SK-N-SH (cell line): ENCODE data around the gene EFNA3. TPM values are rescaled to one million over a fixed set of nuclear protein-coding genes. Genes with fewer than 3 reads are reported as not detected.

ENCODE experiments used
- CTCF ChIA-PET: fragments of 300-600, 350-600 bp; formaldehyde crosslinking; extraction: SDS; loops from one replicate; lab custom pipeline; 2021; lab: Yijun Ruan, JAX
- POLR2A ChIA-PET: fragments of 350-600 bp; sonication (Branson Sonifier 250); formaldehyde crosslinking; extraction: SDS; loops from one replicate; lab custom pipeline; 2020; ENCODE audit warnings: antibody characterized with exemption, inconsistent platforms; lab: Yijun Ruan, JAX
- DNase-seq: peaks from one replicate; pipeline ENCODE4 v3.0.0; 2012
- H2AFZ ChIP-seq: fragments of 200-600 bp; sonication (generic); 2 replicates; pipeline ENCODE4 v1.8.1; 2016; ENCODE audit warnings: antibody characterized with exemption, mild to moderate bottlenecking, low read depth
- H3F3A ChIP-seq: fragments of 200-600 bp; sonication (generic); replicated peaks from 2 replicates; pipeline ENCODE3; 2016; ENCODE audit warnings: antibody characterized with exemption, mild to moderate bottlenecking; ENCODE audit not compliant: insufficient read depth
- H3K27ac ChIP-seq, 2 experiments: fragments of 200-500 bp in 1 of 2; fragments of 200-600 bp in 1 of 2; sonication (Bioruptor generic) in 1 of 2; sonication (generic), shearing (Covaris generic) in 1 of 2; 2 replicates each; pipeline versions ENCODE4 v1.5.1 to v1.6.1; 2014 to 2016; ENCODE audit warnings: low read depth in 2 of 2, inconsistent platforms in 1 of 2, low read length in 1 of 2, mild to moderate bottlenecking in 1 of 2, mixed read lengths in 1 of 2
- H3K27me3 ChIP-seq: fragments of 200-600 bp; sonication (generic), shearing (Covaris generic); 2 replicates; pipeline ENCODE4 v1.6.1; 2016; ENCODE audit warnings: mixed run types; ENCODE audit not compliant: insufficient read depth
- H3K36me3 ChIP-seq, 2 experiments: fragments of 200-500 bp in 1 of 2; fragments of 200-600 bp in 1 of 2; sonication (Bioruptor generic) in 1 of 2; sonication (generic) in 1 of 2; replicated peaks in 1 of 2; 2 replicates each; pipeline versions ENCODE3 to v1.5.1; 2014 to 2016; ENCODE audit warnings: low read length in 1 of 2, mild to moderate bottlenecking in 1 of 2; ENCODE audit not compliant: insufficient read depth in 2 of 2, control insufficient read depth in 1 of 2
- H3K4me1 ChIP-seq, 2 experiments: fragments of 200-500 bp in 1 of 2; fragments of 200-600 bp in 1 of 2; sonication (Bioruptor generic) in 1 of 2; sonication (generic), shearing (Covaris generic) in 1 of 2; 2 replicates each; pipeline versions ENCODE4 v1.5.1 to v1.6.1; 2014 to 2016; ENCODE audit warnings: low read depth in 1 of 2, low read length in 1 of 2, mixed run types in 1 of 2; ENCODE audit not compliant: insufficient read depth in 2 of 2, control insufficient read depth in 1 of 2
- H3K4me2 ChIP-seq: fragments of 200-600 bp; sonication (generic), shearing (Covaris generic); 2 replicates; pipeline ENCODE4 v1.6.1; 2017; ENCODE audit warnings: mixed run types
- H3K4me3 ChIP-seq, 2 experiments: fragments of 200-500 bp in 1 of 2; fragments of 200-600 bp in 1 of 2; sonication (Bioruptor generic) in 1 of 2; sonication (generic), shearing (Covaris generic) in 1 of 2; 2 replicates each; pipeline versions ENCODE4 v1.5.1 to v1.8.1; 2014 to 2016; ENCODE audit warnings: low read depth in 2 of 2, inconsistent platforms in 1 of 2, low read length in 1 of 2, mild to moderate bottlenecking in 1 of 2, mixed read lengths in 1 of 2, moderate library complexity in 1 of 2
- H3K79me2 ChIP-seq: fragments of 200-600 bp; sonication (generic); 2 replicates; pipeline ENCODE4 v1.8.1; 2017; ENCODE audit warnings: mild to moderate bottlenecking; ENCODE audit not compliant: insufficient read depth
- H3K9ac ChIP-seq: fragments of 200-600 bp; sonication (generic); 2 replicates; pipeline ENCODE4 v1.6.1; 2017; ENCODE audit warnings: mixed run types
- H3K9me2 ChIP-seq: fragments of 200-600 bp; sonication (generic); 2 replicates; pipeline ENCODE4 v1.6.1; 2017; ENCODE audit warnings: mixed run types
- H3K9me3 ChIP-seq: fragments of 200-600 bp; sonication (generic); 2 replicates; pipeline ENCODE4 v1.6.1; 2017; ENCODE audit warnings: mixed run types, mild to moderate bottlenecking, moderate library complexity
- H4K20me1 ChIP-seq: fragments of 200-600 bp; sonication (generic); 2 replicates; pipeline ENCODE4 v1.6.1; 2017; ENCODE audit warnings: mild to moderate bottlenecking, mixed run types; ENCODE audit not compliant: insufficient read depth
- EZH2phosphoT487 ChIP-seq: fragments of 200-600 bp; sonication (generic); IDR thresholded peaks from 2 replicates; pipeline ENCODE4 v1.6.1; 2017; ENCODE audit warnings: low read depth, mixed run types, mild to moderate bottlenecking, antibody characterized with exemption, moderate library complexity, borderline replicate concordance
- FOSL2 ChIP-seq: IDR thresholded peaks from 2 replicates; pipeline ENCODE4 v1.4.0; 2012; ENCODE audit warnings: low read depth, mild to moderate bottlenecking, moderate library complexity, borderline replicate concordance
- GATA2 ChIP-seq: sonication (generic); formaldehyde crosslinking; IDR thresholded peaks from 2 replicates; pipeline ENCODE4 v1.5.0; 2020; ENCODE audit warnings: mild to moderate bottlenecking, missing genetic modification reagents
- JUND ChIP-seq: IDR thresholded peaks from 2 replicates; pipeline ENCODE4 v1.4.0; 2012
- MEF2A ChIP-seq: IDR thresholded peaks from 2 replicates; pipeline ENCODE4 v1.4.0; 2012; ENCODE audit warnings: low read depth, borderline replicate concordance
- MXI1 ChIP-seq: IDR thresholded peaks from 2 replicates; pipeline ENCODE4 v1.6.1; 2012; ENCODE audit warnings: mild to moderate bottlenecking, low read depth, low read length, improper control_type of control experiment
- POLR2AphosphoS5 ChIP-seq: IDR thresholded peaks from 2 replicates; pipeline ENCODE4 v1.6.1; 2012; ENCODE audit warnings: low read depth, low read length
- RAD21 ChIP-seq: IDR thresholded peaks from 2 replicates; pipeline ENCODE4 v1.6.1; 2012; ENCODE audit warnings: mild to moderate bottlenecking, low read length
- RFX5 ChIP-seq: IDR thresholded peaks from 2 replicates; pipeline ENCODE4 v1.6.1; 2012; ENCODE audit warnings: mild to moderate bottlenecking, improper control_type of control experiment, low read length
- SIN3A ChIP-seq: IDR thresholded peaks from 2 replicates; pipeline ENCODE4 v1.6.1; 2012; ENCODE audit warnings: low read depth, mild to moderate bottlenecking, low read length, moderate library complexity, borderline replicate concordance
- SMC3 ChIP-seq: IDR thresholded peaks from 2 replicates; pipeline ENCODE4 v1.6.1; 2012; ENCODE audit warnings: low read depth, low read length, improper control_type of control experiment
- TCF12 ChIP-seq: IDR thresholded peaks from 2 replicates; pipeline ENCODE4 v1.4.0; 2012
- WGBS: methylation state at CpG from one replicate; pipeline ENCODE4 v1.1.6; 2017; ENCODE audit warnings: low lambda C conversion rate; 5-methylcytosine and 5-hydroxymethylcytosine counted together
- polyA plus RNA-seq, 3 experiments: library from polyadenylated mRNA; depleted of rRNA; stranded (reverse); fragments of >200 nt; gene quantifications; 2 replicates each; pipeline ENCODE4 v1.2.3, GENCODE V29; 2012
- TF ChIP-seq, protein P1 (sequence below): IDR thresholded peaks from 2 replicates; pipeline ENCODE4 v1.4.0; 2012; ENCODE audit warnings: low read depth, borderline replicate concordance
- TF ChIP-seq, protein P2 (sequence below): fragments of 200-600 bp; sonication (generic); IDR thresholded peaks from 2 replicates; pipeline ENCODE4 v1.6.1; 2017; ENCODE audit warnings: antibody characterized with exemption, mild to moderate bottlenecking, moderate library complexity
- TF ChIP-seq, protein P3 (sequence below): IDR thresholded peaks from 2 replicates; pipeline ENCODE4 v1.6.1; 2012; ENCODE audit warnings: mild to moderate bottlenecking, low read depth, low read length, moderate library complexity
- TF ChIP-seq, protein P4 (sequence below): IDR thresholded peaks from 2 replicates; pipeline ENCODE4; 2012
- TF ChIP-seq, protein P5 (sequence below): IDR thresholded peaks from 2 replicates; pipeline ENCODE4 v1.4.0; 2012; ENCODE audit warnings: low read depth, borderline replicate concordance
- TF ChIP-seq, protein P6 (sequence below): IDR thresholded peaks from 2 replicates; pipeline ENCODE4 v1.4.0; 2012; ENCODE audit warnings: low read depth
- TF ChIP-seq, protein P7 (sequence below): fragments of 150-350 bp; IDR thresholded peaks from 2 replicates; pipeline ENCODE4 v1.6.1; 2016; ENCODE audit warnings: mild to moderate bottlenecking, low read depth, low read length

Gene EFNA3
- polyA plus RNA-seq, 1 of the 3 experiments (the other 2 are of a cell fraction): 6.0 TPM

DNA sequence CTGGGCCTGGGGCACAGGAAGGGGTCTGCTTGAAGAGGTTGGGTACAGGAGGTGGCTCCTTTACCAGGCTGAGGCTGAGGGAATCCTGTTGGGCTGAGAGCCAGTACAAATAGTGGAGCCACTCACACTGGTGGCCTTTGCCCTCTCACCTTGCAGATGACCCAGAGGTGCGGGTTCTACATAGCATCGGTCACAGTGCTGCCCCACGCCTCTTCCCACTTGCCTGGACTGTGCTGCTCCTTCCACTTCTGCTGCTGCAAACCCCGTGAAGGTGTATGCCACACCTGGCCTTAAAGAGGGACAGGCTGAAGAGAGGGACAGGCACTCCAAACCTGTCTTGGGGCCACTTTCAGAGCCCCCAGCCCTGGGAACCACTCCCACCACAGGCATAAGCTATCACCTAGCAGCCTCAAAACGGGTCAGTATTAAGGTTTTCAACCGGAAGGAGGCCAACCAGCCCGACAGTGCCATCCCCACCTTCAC lies 55.2 kb downstream of the EFNA3 start:
- no peak for DNase-seq
- peaks cover 20 to 52% of the 10 kb centered on the region in 2 experiments for H3K4me1 ChIP-seq
- POLR2A ChIA-PET: no interaction called here

More for the DNA sequence above, 55.2 kb downstream of the EFNA3 start:
- Histone ChIP-seq H2AFZ (no peak overlapping the region), H4K20me1 (no peaks in the 10 kb centered on the region), H3K27me3 (no peaks in the 10 kb centered on the region), H3K4me3 (no peak overlapping the region), H3K36me3 (peaks cover 16 to 34% of the 10 kb centered on the region in 2 experiments), H3K9me2 (no peaks in the 10 kb centered on the region), H3K9ac (no peak overlapping the region), H3K4me2 (peak overlapping the region; percentile 91; the same call in 1 of the 2 replicates), H3K27ac (no peak overlapping the region), H3K9me3 (no peaks in the 10 kb centered on the region), H3F3A (peaks cover 29% of the 10 kb centered on the region), H3K79me2 (peaks cover 27% of the 10 kb centered on the region)
- WGBS: 87% methylated on average over 5 of the region's 7 CpGs
- TF ChIP-seq POLR2AphosphoS5 (no peak), SMC3 (no peak), FOSL2 (no peak), SIN3A (no peak), MXI1 (no peak), EZH2phosphoT487 (no peak), RAD21 (no peak), RFX5 (no peak), JUND (no peak), MEF2A (no peak), GATA2 (no peak), TCF12 (no peak)
- TF ChIP-seq, protein P1, sequence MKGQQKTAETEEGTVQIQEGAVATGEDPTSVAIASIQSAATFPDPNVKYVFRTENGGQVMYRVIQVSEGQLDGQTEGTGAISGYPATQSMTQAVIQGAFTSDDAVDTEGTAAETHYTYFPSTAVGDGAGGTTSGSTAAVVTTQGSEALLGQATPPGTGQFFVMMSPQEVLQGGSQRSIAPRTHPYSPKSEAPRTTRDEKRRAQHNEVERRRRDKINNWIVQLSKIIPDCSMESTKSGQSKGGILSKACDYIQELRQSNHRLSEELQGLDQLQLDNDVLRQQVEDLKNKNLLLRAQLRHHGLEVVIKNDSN: no peak
- TF ChIP-seq, protein P2, sequence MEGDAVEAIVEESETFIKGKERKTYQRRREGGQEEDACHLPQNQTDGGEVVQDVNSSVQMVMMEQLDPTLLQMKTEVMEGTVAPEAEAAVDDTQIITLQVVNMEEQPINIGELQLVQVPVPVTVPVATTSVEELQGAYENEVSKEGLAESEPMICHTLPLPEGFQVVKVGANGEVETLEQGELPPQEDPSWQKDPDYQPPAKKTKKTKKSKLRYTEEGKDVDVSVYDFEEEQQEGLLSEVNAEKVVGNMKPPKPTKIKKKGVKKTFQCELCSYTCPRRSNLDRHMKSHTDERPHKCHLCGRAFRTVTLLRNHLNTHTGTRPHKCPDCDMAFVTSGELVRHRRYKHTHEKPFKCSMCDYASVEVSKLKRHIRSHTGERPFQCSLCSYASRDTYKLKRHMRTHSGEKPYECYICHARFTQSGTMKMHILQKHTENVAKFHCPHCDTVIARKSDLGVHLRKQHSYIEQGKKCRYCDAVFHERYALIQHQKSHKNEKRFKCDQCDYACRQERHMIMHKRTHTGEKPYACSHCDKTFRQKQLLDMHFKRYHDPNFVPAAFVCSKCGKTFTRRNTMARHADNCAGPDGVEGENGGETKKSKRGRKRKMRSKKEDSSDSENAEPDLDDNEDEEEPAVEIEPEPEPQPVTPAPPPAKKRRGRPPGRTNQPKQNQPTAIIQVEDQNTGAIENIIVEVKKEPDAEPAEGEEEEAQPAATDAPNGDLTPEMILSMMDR: no peak
- TF ChIP-seq, protein P3, sequence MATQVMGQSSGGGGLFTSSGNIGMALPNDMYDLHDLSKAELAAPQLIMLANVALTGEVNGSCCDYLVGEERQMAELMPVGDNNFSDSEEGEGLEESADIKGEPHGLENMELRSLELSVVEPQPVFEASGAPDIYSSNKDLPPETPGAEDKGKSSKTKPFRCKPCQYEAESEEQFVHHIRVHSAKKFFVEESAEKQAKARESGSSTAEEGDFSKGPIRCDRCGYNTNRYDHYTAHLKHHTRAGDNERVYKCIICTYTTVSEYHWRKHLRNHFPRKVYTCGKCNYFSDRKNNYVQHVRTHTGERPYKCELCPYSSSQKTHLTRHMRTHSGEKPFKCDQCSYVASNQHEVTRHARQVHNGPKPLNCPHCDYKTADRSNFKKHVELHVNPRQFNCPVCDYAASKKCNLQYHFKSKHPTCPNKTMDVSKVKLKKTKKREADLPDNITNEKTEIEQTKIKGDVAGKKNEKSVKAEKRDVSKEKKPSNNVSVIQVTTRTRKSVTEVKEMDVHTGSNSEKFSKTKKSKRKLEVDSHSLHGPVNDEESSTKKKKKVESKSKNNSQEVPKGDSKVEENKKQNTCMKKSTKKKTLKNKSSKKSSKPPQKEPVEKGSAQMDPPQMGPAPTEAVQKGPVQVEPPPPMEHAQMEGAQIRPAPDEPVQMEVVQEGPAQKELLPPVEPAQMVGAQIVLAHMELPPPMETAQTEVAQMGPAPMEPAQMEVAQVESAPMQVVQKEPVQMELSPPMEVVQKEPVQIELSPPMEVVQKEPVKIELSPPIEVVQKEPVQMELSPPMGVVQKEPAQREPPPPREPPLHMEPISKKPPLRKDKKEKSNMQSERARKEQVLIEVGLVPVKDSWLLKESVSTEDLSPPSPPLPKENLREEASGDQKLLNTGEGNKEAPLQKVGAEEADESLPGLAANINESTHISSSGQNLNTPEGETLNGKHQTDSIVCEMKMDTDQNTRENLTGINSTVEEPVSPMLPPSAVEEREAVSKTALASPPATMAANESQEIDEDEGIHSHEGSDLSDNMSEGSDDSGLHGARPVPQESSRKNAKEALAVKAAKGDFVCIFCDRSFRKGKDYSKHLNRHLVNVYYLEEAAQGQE: no peak
- TF ChIP-seq, protein P4, sequence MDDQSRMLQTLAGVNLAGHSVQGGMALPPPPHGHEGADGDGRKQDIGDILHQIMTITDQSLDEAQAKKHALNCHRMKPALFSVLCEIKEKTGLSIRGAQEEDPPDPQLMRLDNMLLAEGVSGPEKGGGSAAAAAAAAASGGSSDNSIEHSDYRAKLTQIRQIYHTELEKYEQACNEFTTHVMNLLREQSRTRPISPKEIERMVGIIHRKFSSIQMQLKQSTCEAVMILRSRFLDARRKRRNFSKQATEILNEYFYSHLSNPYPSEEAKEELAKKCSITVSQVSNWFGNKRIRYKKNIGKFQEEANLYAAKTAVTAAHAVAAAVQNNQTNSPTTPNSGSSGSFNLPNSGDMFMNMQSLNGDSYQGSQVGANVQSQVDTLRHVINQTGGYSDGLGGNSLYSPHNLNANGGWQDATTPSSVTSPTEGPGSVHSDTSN: no peak
- TF ChIP-seq, protein P5, sequence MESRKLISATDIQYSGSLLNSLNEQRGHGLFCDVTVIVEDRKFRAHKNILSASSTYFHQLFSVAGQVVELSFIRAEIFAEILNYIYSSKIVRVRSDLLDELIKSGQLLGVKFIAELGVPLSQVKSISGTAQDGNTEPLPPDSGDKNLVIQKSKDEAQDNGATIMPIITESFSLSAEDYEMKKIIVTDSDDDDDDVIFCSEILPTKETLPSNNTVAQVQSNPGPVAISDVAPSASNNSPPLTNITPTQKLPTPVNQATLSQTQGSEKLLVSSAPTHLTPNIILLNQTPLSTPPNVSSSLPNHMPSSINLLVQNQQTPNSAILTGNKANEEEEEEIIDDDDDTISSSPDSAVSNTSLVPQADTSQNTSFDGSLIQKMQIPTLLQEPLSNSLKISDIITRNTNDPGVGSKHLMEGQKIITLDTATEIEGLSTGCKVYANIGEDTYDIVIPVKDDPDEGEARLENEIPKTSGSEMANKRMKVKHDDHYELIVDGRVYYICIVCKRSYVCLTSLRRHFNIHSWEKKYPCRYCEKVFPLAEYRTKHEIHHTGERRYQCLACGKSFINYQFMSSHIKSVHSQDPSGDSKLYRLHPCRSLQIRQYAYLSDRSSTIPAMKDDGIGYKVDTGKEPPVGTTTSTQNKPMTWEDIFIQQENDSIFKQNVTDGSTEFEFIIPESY: no peak
- TF ChIP-seq, protein P6, sequence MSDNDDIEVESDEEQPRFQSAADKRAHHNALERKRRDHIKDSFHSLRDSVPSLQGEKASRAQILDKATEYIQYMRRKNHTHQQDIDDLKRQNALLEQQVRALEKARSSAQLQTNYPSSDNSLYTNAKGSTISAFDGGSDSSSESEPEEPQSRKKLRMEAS: no peak
- TF ChIP-seq, protein P7, sequence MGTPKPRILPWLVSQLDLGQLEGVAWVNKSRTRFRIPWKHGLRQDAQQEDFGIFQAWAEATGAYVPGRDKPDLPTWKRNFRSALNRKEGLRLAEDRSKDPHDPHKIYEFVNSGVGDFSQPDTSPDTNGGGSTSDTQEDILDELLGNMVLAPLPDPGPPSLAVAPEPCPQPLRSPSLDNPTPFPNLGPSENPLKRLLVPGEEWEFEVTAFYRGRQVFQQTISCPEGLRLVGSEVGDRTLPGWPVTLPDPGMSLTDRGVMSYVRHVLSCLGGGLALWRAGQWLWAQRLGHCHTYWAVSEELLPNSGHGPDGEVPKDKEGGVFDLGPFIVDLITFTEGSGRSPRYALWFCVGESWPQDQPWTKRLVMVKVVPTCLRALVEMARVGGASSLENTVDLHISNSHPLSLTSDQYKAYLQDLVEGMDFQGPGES: no peak
- CTCF ChIA-PET: interaction anchor here (1.9 to 5.6 kb wide), 4 partner anchors 34 to 49 kb away, joined by 6 to 43 read pairs (median 28); no protein-coding TSS in a partner anchor
